Nephron progenitor cell (in vitro differentiated cells): ENCODE data around the gene FGF21.

ENCODE experiments used
- DNase-seq: peaks from one replicate; pipeline ENCODE4 v3.0.0; 2021
- H3K27ac Mint-ChIP-seq: 2 replicates; pipeline ENCODE4 v1.8.0; 2021; ENCODE audit warnings: mild to moderate bottlenecking, moderate library complexity, mixed read lengths
- H3K27me3 Mint-ChIP-seq: 2 replicates; pipeline ENCODE4 v1.8.0; 2021; ENCODE audit warnings: mild to moderate bottlenecking, low read depth, mixed read lengths; ENCODE audit not compliant: poor library complexity
- H3K36me3 Mint-ChIP-seq: 2 replicates; pipeline ENCODE4 v1.8.0; 2021; ENCODE audit warnings: low read depth, mixed read lengths
- H3K4me1 Mint-ChIP-seq: 2 replicates; pipeline ENCODE4 v1.8.0; 2021; ENCODE audit warnings: mixed read lengths
- H3K4me3 Mint-ChIP-seq: 2 replicates; pipeline ENCODE4 v1.8.0; 2021; ENCODE audit warnings: mild to moderate bottlenecking, moderate library complexity, mixed read lengths
- H3K9me3 Mint-ChIP-seq: 2 replicates; pipeline ENCODE4 v1.8.0; 2021; ENCODE audit warnings: mild to moderate bottlenecking, moderate library complexity, mixed read lengths
- CTCF ChIP-seq: fragments of 200-600 bp; sonication (generic); IDR thresholded peaks from 2 replicates; pipeline ENCODE4 v1.5.0; 2021; ENCODE audit warnings: antibody characterized with exemption

FGF21 gene

GRCh38 chr19:48768994-48769713 lies 13.8 kb downstream of the FGF21 start:
- Mint-ChIP-seq H3K27me3 (peaks cover 22% of the 10 kb centered on the region), H3K27ac (no peak overlapping the region), H3K4me1 (peaks cover 18% of the 10 kb centered on the region), H3K4me3 (no peak overlapping the region), H3K9me3 (no peaks in the 10 kb centered on the region), H3K36me3 (no peaks in the 10 kb centered on the region)
- no peak for DNase-seq
- TF ChIP-seq CTCF = no peak

DNA sequence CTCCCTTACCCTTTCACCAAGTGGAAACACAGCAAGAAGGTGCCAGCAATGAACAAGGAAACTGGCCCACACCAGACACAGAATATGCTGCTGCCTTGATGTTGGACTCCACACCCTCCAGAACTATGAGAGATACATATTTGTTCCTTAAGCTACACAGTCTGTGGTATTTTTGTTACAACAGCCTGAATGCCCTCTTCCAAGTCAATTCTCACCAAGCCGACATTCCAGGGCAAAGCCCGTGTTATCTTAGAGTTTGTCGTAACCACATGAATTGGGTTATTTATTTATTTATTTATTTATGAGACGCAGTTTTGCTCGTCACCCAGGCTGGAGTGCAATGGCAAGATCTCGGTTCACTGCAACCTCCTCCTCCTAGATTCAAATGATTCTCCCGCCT lies 14.9 kb downstream of the FGF21 start:
- Mint-ChIP-seq H3K9me3 (no peaks in the 10 kb centered on the region), H3K4me1 (peaks cover 24% of the 10 kb centered on the region), H3K27me3 (peaks cover 17% of the 10 kb centered on the region), H3K36me3 (no peaks in the 10 kb centered on the region), H3K4me3 (no peak overlapping the region), H3K27ac (no peak overlapping the region)
- no peak for DNase-seq
- TF ChIP-seq CTCF = no peak

- no peak for DNase-seq
- Mint-ChIP-seq H3K9me3 (no peaks in the 10 kb centered on the region), H3K27ac (no peak overlapping the region), H3K27me3 (peaks cover 11% of the 10 kb centered on the region), H3K36me3 (no peaks in the 10 kb centered on the region), H3K4me3 (no peak overlapping the region), H3K4me1 (peaks cover 24% of the 10 kb centered on the region)
- no peak for TF ChIP-seq CTCF
Measured at GRCh38 chr19:48770734-48771472, 15.6 kb downstream of the FGF21 start.

- no peaks in the 10 kb centered on the region for H3K36me3 Mint-ChIP-seq
- H3K4me3 Mint-ChIP-seq = no peak overlapping the region
- H3K27me3 Mint-ChIP-seq = peaks cover 11% of the 10 kb centered on the region
- H3K27ac Mint-ChIP-seq = peak overlapping the region; percentile 35
- no peaks in the 10 kb centered on the region for H3K9me3 Mint-ChIP-seq
- H3K4me1 Mint-ChIP-seq = peaks cover 24% of the 10 kb centered on the region
- DNase-seq = no peak
- TF ChIP-seq CTCF = no peak
Measured at GRCh38 chr19:48772503-48772953, 17.2 kb downstream of the FGF21 start.

DNA sequence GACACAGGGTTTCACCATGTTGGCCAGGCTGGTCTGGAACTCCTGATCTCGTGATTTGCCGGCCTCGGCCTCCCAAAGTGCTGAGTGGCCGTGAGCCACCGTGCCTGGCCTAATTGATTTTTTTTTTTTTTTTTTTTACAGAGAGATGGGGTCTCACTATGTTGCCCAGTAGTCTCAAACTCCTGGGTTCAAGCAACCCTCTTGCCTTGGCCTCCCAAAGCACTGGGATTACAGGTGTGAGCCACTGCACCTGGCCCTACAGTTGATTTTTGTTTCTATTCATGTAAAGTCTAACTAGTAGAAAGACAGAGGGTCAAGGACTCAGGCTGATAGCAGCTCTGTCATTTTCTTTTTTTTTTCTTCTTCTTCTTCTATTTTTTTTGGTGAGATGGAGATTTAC lies 21.8 kb downstream of the FGF21 start:
- Mint-ChIP-seq H3K27ac (no peak overlapping the region), H3K27me3 (peaks cover 5% of the 10 kb centered on the region), H3K4me1 (peaks cover 22% of the 10 kb centered on the region), H3K36me3 (no peaks in the 10 kb centered on the region), H3K9me3 (no peaks in the 10 kb centered on the region), H3K4me3 (no peak overlapping the region)
- TF ChIP-seq CTCF = no peak
- no peak for DNase-seq
